ENCODE measurements around the gene AKR1D1.
"Not testable (repeated sequence)": the region's sequence is repeated elsewhere in the genome, so short reads cannot be mapped to it uniquely, and the experiment has no call there.

AKR1D1 gene

GRCh38 chr7:138120140-138120827, 44.0 kb downstream of the AKR1D1 start:
- DNase-seq (ENCODE audit: low read depth in 2 of 3, low spot score in 2 of 3) = no peak

DNA sequence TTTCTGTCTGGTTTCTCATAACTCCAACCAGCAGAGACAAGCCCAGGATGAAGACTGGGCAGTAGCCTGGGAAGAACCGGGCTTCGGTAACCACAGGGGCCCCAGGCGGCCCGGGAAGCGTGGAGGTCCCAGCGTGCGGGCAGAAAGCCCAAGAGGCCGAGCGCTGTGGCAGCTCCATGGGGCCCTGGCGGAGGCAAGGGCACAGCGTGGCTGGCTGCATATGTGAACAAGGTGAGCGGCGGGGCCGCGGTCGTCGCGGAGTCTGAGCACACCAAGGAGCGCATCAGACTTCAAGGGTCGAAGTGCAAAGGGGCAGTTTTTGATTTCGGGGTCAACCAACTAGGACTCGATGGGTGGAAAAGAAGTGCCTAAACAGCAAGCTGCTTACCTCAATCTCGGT, 45.9 kb downstream of the AKR1D1 start:
- DNase-seq (ENCODE audit: low read depth in 2 of 3, low spot score in 2 of 3) = no peak

DNA sequence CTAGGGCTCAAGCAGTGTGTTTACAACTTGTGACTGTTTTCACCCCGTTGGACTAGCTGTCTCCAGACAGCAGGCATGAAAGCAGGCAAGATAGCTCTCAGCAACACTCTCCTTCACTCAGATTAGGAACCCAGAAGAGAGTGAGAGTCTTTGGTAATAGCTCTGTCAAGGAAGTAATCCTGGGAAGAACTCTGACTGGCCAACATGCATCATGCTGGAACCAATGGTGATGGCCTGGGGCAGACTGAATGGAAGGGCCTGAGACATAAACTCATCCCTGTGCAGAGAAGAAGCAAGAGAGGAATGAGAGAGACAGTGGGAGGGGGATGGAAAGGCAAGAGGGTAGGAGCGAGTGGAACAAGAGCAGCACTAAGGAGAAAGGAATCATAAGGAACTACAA, 48.9 kb downstream of the AKR1D1 start:
- DNase-seq (ENCODE audit: low read depth in 2 of 3, low spot score in 2 of 3) = no peak

DNA sequence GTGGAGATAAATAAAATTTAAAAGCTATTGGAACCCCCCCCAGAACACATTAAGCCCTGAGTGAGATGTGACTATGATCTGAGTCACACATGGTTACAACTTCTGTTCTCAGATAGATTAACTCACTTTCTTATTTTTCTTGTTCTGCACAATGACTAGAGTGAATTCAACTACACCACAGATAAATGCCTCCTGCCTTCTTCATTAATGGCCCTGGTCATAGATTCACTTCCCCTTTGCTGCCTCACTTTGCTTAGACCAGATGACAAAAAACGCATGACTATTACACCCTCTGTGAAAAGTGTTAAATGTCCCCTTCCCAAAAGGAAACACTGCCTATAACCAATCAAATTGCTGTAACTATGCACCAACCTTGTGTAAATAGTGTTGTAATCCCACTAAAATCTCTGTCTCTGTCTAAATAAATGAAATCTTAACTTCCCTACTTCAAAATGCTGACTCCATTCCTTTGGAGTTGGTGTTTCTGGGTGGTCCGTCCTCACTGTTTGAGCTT, 49.4 kb downstream of the AKR1D1 start:
- no peak for DNase-seq (ENCODE audit: low read depth in 2 of 3, low spot score in 2 of 3)

DNA sequence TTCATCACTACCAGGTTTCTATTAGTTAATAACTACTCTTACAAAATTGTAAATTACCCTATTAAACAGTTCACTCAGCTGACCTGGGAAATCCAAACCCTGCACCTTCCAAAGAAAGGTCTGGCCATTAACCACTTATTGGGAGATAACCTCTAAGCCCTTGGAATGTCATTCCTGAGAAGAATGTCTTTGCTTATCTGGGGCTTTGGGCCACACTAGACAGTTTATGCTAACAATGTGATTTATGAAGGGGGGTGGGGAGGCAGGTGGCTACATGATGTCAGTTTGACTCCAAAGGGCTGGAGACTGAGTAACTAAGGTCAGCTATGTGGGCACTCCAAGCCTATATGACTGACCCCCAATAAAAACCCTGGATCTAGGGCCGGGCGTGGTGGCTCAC, 50.7 kb downstream of the AKR1D1 start:
- no peak for DNase-seq (ENCODE audit: low read depth in 2 of 3, low spot score in 2 of 3)

DNA sequence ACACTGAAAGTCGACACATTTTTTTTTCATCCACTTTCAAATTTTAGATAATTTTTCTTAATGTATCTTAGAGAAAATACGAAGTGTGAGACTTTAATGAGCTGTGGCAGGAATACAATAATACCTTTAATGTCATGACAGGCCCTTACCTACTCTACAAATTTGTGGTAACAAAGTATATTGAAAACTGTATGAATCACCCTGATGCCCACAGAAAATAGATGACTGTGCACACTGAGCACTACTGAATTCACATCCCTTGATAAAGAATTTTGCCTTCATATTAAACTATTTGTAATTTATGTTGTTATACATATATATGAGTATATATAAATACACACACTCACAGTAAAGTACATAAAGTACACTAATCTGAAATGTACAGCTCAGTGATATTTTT, 51.7 kb downstream of the AKR1D1 start:
- DNase-seq (ENCODE audit: low read depth in 2 of 3, low spot score in 2 of 3) = no peak

DNA sequence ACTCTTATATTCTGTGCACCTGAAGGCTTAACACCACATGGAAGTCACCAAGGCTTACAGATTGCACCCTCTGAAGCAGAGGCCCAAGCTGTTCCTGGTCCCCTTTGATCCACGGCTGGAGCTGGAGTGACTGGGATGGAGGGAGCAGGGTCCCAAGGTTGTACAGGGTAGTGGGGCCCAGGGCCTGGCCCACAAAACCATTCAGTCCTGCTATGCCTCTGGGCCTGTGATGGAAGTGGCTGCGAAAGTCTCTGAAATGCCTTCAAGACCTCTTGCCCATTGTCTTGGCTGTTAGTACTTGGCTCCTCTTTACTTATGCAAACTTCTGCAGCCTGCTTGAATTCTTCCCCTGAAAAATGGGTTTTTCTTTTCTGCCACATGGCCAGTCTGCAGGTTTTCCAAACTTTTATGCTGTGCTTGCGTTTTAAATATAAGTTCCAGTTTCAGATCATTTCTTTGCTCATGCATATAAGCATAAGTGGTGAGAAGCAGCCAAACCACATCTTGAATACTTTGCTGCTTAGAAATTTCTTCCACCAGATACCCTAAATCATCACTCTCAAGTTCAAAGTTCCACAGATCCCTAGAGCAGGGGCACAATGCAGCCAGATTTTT, 53.4 kb downstream of the AKR1D1 start:
- DNase-seq (ENCODE audit: low read depth in 2 of 3, low spot score in 2 of 3) = no peak

DNA sequence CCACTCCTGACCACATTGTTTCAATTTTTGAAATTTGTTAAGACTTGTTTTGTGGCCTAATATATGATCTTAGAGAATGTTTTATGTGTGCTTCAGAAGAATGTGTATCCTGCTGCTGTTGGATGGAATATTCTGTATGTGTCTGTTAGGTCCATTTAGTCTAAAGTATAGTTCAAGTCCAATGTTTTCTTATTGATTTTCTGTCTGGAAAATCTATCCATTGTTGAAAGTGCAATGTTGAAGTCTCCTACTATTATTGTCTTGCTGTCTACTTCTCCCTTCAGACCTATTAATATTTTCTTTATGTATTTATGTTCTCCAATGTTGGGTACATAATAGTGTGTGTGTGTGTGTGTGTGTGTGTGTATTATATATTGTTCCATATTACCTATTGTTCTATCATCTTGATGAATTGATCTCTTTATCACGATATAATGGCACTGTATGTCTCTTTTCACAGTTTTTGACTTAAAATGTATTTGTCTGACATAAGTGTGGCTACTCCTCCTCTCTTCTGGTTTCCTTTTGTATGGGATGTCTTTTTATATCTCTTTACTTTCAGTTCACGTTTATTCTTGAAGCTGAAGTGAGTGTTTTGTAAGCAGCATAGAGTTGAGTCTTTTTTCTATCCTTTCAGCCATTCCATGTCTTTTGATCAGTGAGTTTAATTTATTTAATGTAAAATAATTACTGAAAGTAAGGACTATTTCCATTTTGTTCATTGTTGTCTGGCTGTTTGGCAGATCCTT, 61.3 kb downstream of the AKR1D1 start:
- DNase-seq (ENCODE audit: low read depth in 2 of 3, low spot score in 2 of 3) = no peak

GRCh38 chr7:138138244-138138643, 62.0 kb downstream of the AKR1D1 start:
- no peak for DNase-seq (ENCODE audit: low read depth in 2 of 3, low spot score in 2 of 3)

- DNase-seq (ENCODE audit: low read depth in 2 of 3, low spot score in 2 of 3) = no peak
Measured at GRCh38 chr7:138142583-138143201, 66.4 kb downstream of the AKR1D1 start.

DNA sequence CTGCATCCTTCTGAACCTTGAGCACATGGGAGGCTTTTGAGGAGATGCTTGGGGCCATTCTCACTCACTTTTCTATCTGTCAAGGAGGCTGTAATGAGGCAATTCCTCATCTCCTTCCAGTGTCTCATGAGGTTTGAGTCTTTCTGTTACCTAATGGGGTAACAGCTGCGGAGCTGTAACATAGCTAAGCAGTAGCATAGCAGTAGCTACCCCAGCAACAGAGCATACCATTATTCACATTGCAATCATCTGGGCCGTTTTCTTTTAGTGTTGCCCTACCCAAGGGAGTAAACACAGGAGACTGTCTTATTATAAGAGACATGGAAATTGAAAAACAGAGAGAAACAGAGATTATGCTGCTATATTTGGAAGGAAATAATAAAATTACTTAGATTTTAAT, 68.7 kb downstream of the AKR1D1 start:
- DNase-seq (ENCODE audit: low read depth in 2 of 3, low spot score in 2 of 3) = no peak

- DNase-seq (ENCODE audit: low read depth in 2 of 3, low spot score in 2 of 3) = not testable (repeated sequence)
Measured at GRCh38 chr7:138146221-138146620, 70.0 kb downstream of the AKR1D1 start.

GRCh38 chr7:138146757-138147734, 70.8 kb downstream of the AKR1D1 start:
- not testable (repeated sequence) for DNase-seq (ENCODE audit: low read depth in 2 of 3, low spot score in 2 of 3)

DNA sequence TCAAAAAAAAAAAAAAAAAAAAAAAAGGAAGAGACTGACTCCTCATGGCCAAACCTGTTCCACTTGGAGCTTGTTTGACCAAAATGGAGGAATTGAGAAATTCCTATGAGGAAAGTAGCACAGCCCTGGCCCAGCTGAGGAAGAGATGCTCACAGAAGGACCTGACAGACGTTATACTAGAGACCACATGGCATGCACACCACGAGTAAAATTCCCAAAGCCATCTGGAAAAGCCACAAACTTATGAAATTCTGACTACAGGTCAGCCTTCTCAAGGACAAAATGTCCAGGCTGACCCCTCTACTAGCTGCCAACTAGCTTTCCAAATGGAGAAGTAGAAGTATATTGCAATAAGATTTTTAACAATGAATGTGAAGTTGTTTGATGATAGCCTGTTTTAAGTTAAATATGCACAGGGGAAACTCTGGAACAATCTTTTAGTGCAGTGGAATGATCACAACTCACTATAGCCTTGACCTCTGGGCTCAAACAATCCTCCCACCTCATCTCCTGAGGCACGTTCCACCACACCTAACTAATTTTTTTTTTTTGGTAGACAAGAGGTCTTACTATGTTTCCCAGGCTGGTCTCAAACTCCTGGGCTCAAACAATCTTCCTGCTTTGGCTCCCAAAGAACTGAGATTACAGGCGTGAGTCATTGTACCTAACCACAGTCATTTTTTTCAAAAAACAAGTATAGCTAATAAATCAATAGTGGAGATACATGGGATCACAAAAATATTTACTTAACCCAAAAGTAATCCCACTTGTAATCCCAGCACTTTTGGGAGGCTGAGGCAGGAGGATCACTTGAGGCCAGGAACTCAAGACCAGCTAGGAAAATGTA, 75.7 kb downstream of the AKR1D1 start:
- DNase-seq (ENCODE audit: low read depth in 2 of 3, low spot score in 2 of 3) = no peak

DNA sequence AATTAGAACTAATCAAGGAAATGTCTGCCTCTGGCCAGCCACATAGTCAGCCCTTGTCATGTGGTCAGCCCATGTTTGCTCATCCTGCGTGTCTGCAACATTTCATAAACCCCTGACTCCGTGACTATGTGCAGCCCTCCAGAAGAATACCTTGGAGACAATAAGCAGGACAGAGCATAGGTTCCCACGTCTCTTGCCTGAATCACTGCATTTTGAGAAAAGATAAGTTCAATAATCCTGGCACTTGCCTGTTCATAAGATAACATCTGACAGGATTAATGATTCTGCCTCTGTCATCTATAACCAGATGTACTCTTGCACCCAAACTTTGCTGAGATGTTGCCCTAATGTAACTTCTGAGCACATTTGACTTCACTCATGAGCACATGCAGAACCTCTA, 78.4 kb downstream of the AKR1D1 start:
- no peak for DNase-seq (ENCODE audit: low read depth in 2 of 3, low spot score in 2 of 3)

DNA sequence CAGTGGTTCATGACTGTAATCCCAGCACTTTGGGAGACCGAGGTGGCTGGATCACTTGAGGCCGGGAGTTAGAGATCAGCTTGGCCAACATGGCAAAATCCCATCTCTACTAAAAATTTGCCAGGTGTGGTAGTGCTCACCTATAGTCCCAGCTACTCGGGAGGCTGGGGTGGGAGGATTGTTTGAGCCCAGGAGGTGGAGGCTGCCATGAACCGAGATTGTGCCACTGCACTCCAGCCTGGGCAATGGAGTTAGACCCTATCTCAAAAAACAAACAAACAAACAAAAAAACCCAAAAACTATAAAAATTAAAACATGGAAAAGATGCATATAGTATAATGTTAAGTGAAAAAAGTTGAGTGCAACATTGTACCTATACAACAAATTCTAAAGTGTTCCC, 81.4 kb downstream of the AKR1D1 start:
- no peak for DNase-seq (ENCODE audit: low read depth in 2 of 3, low spot score in 2 of 3)

- no peak for DNase-seq (ENCODE audit: low read depth in 2 of 3, low spot score in 2 of 3)
Measured at GRCh38 chr7:138158739-138159528, 82.7 kb downstream of the AKR1D1 start.

DNA sequence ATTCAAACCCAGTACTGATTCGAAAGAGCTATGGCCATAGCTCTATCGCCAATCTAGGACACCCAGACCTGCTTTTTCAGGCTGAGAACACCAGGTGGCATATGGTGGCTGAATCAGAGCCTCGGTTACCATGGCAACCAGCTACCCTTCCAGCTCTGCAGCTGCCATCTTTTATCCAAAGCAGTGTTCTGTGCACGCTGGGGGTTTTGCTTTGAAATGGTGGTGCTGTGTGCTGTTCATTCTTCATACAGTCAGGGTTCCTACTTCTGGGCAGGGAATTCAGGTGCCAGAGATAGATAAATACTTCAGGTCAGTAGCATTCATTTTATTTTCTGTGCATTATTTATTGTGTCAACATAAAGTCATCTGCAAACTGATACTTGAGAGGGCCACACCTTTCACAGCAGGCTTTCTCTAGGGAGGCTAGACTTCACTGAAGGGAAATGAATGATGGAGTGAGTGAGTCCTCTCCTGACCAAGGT, 85.4 kb downstream of the AKR1D1 start:
- DNase-seq (ENCODE audit: low read depth in 2 of 3, low spot score in 2 of 3) = peak in 2 of 3 experiments; percentile 26 to 44

GRCh38 chr7:138162236-138162635, 86.0 kb downstream of the AKR1D1 start:
- no peak for DNase-seq (ENCODE audit: low read depth in 2 of 3, low spot score in 2 of 3)
